Breast epithelium (tissue), 4 donors: ENCODE measurements around the gene AMY2B. TPM values are rescaled to one million over a fixed set of nuclear protein-coding genes. Genes with fewer than 3 reads are reported as not detected.
"Not testable (repeated sequence)": the region's sequence is repeated elsewhere in the genome, so short reads cannot be mapped to it uniquely, and the experiment has no call there.

ENCODE experiments used
- DNase-seq, 2 donors: peaks; one replicate each; pipeline ENCODE4 v3.0.0-alpha.2; 2019; ENCODE audit warnings: low spot score in 2 of 2
- H3K27ac ChIP-seq, 2 donors: fragments of 200-600 bp; sonication (generic) in 1 of 2; one replicate each; pipeline ENCODE4 v1.5.1; 2016 to 2019; ENCODE audit warnings: mild to moderate bottlenecking in 1 of 2
- H3K27me3 ChIP-seq, 2 donors: fragments of 200-600 bp; sonication (generic) in 1 of 2; one replicate each; pipeline versions ENCODE4 v1.5.1 to v1.6.0; 2017 to 2019; ENCODE audit warnings: control low read depth in 1 of 2, mild to moderate bottlenecking in 1 of 2
- H3K36me3 ChIP-seq: fragments of 200-600 bp; one replicate; pipeline ENCODE4 v1.5.1; 2019
- H3K4me1 ChIP-seq, 2 donors: fragments of 200-600 bp; sonication (generic); one replicate each; pipeline ENCODE4 v1.5.1; 2016 to 2019; ENCODE audit warnings: control low read depth in 1 of 2
- H3K4me3 ChIP-seq, 3 donors: fragments of 200-600 bp; sonication (generic); 1 replicate in 2 of 3; 2 replicates in 1 of 3; pipeline ENCODE4 v1.5.1; 2016 to 2019; ENCODE audit warnings: mild to moderate bottlenecking in 3 of 3, moderate library complexity in 2 of 3
- H3K9me3 ChIP-seq, 2 donors: fragments of 200-600 bp; sonication (generic) in 1 of 2; one replicate each; pipeline ENCODE4 v1.5.1; 2016 to 2019; ENCODE audit warnings: control low read depth in 1 of 2
- CTCF ChIP-seq, 3 donors: fragments of 450-650 bp; IDR thresholded peaks; one replicate each; pipeline ENCODE4 v1.5.1; 2016 to 2017; ENCODE audit warnings: antibody characterized with exemption in 3 of 3, mild to moderate bottlenecking in 3 of 3, moderate library complexity in 3 of 3
- POLR2A ChIP-seq: fragments of 450-650 bp; IDR thresholded peaks from one replicate; pipeline ENCODE4 v1.6.1; 2016; ENCODE audit warnings: antibody characterized with exemption, mild to moderate bottlenecking, moderate library complexity
- POLR2AphosphoS5 ChIP-seq, 3 donors: sonication (generic); formaldehyde crosslinking; IDR thresholded peaks; one replicate each; pipeline ENCODE4 v1.6.1; 2017; ENCODE audit warnings: antibody characterized with exemption in 3 of 3
- intact Hi-C: fragments of 100-400 bp; cut with DNase I; formaldehyde crosslinking; loops from one replicate; pipeline ENCODE4 v1.15.1; 2023; ENCODE audit warnings: low total_unique reads
- total RNA-seq, 3 donors: library from RNA; depleted of rRNA; stranded (reverse); fragments of >200 nt; gene quantifications; one replicate each; pipeline ENCODE4 v1.1.0, GENCODE V29; 2016

The AMY2B gene
- total RNA-seq, 3 donors from 2014 or later: 47.2 to 79.0 (median 54.1) TPM

GRCh38 chr1:103560427-103560826 lies 11.0 kb upstream of the AMY2B start:
- H3K9me3 ChIP-seq: no peaks in the 10 kb centered on the region
- no peak for DNase-seq
- H3K4me3 ChIP-seq: no peak overlapping the region
- H3K4me1 ChIP-seq: no peaks in the 10 kb centered on the region
- no peaks in the 10 kb centered on the region for H3K27me3 ChIP-seq
- TF ChIP-seq CTCF (IDR thresholded peaks at IDR 0.05): no peak
- no peak for TF ChIP-seq POLR2A
- TF ChIP-seq POLR2AphosphoS5 (IDR thresholded peaks at IDR 0.05): no peak
- no peaks in the 10 kb centered on the region for H3K36me3 ChIP-seq
- no peak overlapping the region for H3K27ac ChIP-seq
- intact Hi-C loops: no loop called here

GRCh38 chr1:103561124-103561523 lies 10.3 kb upstream of the AMY2B start:
- DNase-seq, H3K9me3 ChIP-seq, H3K4me3 ChIP-seq, H3K27me3 ChIP-seq, H3K36me3 ChIP-seq, H3K4me1 ChIP-seq, intact Hi-C loops: not testable (repeated sequence)
- peak overlapping the region in 1 of 2 donors; percentile 61 for H3K27ac ChIP-seq

- Histone ChIP-seq H3K27ac (peak overlapping the region; percentile 1 to 61), H3K27me3 (no peaks in the 10 kb centered on the region)
- intact Hi-C loops: no loop called here
Measured at GRCh38 chr1:103561643-103562395, 9.6 kb upstream of the AMY2B start.

GRCh38 chr1:103563056-103563455 lies 8.3 kb upstream of the AMY2B start:
- Histone ChIP-seq H3K27me3 (no peaks in the 10 kb centered on the region), H3K27ac (peak overlapping the region in 1 of 2 donors; percentile 44), H3K9me3 (no peaks in the 10 kb centered on the region), H3K4me1 (no peaks in the 10 kb centered on the region), H3K36me3 (no peaks in the 10 kb centered on the region), H3K4me3 (no peak overlapping the region)
- no peak for DNase-seq
- TF ChIP-seq POLR2A (no peak), CTCF (IDR thresholded peaks at IDR 0.05) (no peak), POLR2AphosphoS5 (IDR thresholded peaks at IDR 0.05) (no peak)
- intact Hi-C loops: no loop called here

More at GRCh38 chr1:103561643-103562395, 9.6 kb upstream of the AMY2B start:
- TF ChIP-seq CTCF (IDR thresholded peaks at IDR 0.05): no peak
- TF ChIP-seq POLR2AphosphoS5 (IDR thresholded peaks at IDR 0.05): no peak
- no peak for TF ChIP-seq POLR2A
- Histone ChIP-seq H3K9me3 (no peaks in the 10 kb centered on the region), H3K36me3 (no peaks in the 10 kb centered on the region), H3K4me3 (no peak overlapping the region), H3K4me1 (no peaks in the 10 kb centered on the region)
- no peak for DNase-seq

- no peak overlapping the region for H3K27ac ChIP-seq
- no peak for DNase-seq
- TF ChIP-seq POLR2A: no peak
- no peak for TF ChIP-seq POLR2AphosphoS5 (IDR thresholded peaks at IDR 0.05)
- TF ChIP-seq CTCF (IDR thresholded peaks at IDR 0.05): no peak
- intact Hi-C loops: no loop called here
- no peak overlapping the region for H3K4me3 ChIP-seq
- no peaks in the 10 kb centered on the region for H3K36me3 ChIP-seq
- no peaks in the 10 kb centered on the region for H3K27me3 ChIP-seq
- no peaks in the 10 kb centered on the region for H3K4me1 ChIP-seq
- H3K9me3 ChIP-seq: no peaks in the 10 kb centered on the region
Measured at GRCh38 chr1:103569493-103569892, 1.9 kb upstream of the AMY2B start.
